ENCODE results near the gene ICE2.
"Not testable (repeated sequence)": the region's sequence is repeated elsewhere in the genome, so short reads cannot be mapped to it uniquely, and the experiment has no call there.

ICE2 gene

DNA sequence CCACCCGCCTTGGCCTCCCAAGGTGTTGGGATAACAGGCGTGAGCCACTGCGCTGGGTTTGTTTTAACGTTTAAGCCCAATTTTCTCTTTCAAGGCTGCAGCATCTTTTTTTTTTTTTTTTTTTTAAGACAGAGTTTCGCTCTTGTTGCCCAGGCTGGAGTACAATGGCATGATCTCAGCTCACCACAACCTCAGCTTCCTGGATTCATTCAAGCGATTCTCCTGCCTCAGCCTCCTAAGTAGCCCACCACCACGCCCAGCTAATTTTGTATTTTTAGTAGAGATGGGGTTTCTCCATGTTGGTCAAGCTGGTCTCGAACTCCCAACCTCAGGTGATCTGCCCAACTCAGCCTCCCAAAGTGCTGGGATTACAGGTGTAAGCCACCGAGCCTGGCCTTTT is 68.6 kb downstream of the ICE2 start:
- not testable (repeated sequence) for DNase-seq (ENCODE audit: low read depth in 2 of 2)

DNA sequence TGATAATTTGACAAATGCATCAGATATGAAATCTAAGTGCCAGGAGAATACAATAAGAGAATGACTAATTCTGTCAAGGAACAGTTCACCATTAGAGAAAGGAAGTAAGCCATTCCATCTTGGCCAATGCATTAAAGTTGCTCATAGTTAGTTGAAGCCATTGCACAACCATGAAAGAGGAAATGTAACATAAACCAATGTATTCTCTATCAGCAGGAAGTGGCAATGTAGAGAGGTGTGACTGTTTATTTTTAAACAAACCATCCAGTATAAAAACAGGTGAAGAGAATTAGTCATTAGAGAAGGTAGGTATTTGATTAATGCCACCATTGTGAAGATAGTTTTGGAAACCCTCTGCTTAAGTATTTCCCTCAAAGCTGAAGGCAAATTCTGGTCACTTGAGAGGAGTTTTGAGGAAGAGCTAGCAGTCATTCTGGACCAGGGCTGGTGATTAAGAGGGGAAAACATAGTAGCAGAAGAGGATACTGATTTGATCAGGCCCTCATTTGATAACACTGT is 70.4 kb downstream of the ICE2 start:
- no peak for DNase-seq (ENCODE audit: low read depth in 2 of 2)

DNA sequence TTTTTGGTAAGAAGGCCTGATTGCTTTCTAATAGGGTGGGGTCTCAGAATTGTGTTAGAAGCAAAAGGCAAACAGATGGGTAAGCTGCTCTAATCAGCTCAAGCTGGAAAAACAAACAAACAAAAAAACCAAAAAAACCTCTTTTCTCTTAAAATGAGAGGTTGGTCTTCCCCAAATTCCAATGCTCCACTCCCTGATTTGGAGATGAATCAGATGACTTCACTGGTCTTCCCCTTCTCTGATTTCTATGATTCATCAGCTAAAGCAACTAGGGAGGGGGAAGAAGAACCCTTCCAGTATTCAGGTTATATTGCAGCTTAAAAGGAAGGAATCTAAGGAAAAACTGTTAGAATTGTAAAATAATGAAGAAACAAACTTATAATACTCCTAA is 71.5 kb downstream of the ICE2 start:
- no peak for DNase-seq (ENCODE audit: low read depth in 2 of 2)

DNA sequence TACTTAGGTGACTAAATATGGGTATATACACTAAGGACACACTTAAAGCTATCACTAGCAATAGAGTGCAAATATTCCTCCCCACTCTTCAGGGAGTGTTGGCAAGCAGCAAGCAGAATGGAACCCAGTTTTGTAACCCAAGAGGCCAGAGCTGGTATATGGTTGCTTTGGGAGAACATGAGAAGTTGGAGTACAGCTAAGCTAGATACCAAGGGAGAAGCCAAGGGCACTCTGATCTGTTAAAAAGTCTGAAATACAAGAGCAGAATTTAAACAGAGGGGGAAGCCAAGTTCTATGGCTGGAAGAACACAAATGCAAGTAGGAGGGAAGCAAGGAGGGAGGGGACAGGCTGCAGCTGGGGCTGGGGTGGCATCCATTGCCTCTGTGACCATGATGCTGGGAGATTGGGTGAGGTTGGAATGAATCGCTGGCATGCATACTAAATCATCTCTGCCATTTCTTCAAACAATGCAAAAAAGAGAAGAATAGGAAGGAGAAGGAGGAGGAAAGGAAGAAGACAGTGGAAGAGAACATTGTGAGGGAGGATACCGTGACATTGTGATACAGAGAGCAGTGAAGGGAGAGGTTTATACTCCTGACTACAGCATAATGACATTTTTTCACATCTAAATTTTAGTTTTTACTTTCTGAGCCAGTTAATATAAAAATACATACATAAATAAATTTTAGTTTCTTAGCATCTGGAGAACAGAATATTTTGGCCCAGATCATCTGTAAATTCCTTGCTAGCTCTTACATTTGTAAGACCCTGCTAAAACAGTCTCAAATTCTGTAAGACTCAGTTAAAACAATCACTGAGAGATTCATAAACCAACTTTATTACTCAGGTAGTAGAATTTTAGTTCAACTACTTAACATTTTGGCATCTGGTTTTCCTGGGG is 72.2 kb downstream of the ICE2 start:
- DNase-seq (ENCODE audit: low read depth in 2 of 2): no peak

DNA sequence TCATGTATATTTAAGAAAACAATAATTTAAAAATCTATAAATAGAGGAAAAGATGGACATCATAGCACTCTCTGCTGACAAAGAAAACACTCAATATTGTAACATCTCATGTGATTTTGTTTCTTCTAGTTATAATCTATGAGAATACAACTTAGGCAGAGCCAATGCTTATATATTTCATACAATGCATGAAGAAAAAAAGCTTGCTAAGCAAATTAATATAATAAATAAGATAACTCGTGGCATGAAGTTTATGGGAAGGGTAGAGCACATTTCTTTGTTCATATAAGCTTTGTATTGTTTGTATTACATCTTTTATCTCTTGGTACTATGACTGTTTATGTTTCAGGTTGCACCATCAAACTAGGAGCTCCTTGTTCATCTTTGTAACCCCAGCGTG is 73.5 kb downstream of the ICE2 start:
- no peak for DNase-seq (ENCODE audit: low read depth in 2 of 2)

DNA sequence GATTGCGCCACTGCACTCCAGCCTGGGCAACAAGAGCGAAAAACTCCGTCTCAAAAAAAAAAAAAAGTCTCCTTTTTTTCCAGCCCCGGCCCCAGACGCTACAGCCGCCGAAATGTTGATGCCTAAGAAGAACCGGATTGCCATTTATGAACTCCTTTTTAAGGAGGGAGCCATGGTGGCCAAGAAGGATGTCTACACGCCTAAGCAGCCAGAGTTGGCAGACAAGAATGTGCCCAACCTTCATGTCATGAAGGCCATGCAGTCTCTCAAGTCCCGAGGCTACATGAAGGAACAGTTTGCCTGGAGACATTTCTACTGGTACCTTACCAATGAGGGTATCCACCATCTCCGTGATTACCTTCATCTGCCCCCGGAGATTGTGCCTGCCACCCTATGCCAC is 74.6 kb downstream of the ICE2 start:
- not testable (repeated sequence) for DNase-seq (ENCODE audit: low read depth in 2 of 2)

DNA sequence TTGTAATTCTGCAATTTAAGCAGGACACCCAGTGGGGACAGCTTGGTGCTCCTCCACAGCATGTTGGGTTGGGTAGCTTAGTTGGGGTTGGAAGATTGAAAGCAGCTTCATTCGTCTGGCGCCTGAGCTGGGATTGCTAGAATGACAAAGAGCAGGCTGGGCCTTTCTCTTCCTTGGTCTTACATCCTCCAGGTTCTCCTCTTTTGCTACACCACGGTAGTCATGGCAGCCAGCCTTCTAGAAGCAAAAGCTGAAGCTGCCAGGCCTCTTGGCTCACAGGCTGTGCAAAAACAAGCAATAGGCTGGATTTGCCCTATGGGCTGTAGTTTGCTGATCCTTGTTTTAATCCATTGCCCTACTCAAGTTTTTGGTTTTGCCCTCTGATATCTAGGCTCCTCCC is 78.0 kb downstream of the ICE2 start:
- DNase-seq (ENCODE audit: low read depth in 2 of 2): no peak

DNA sequence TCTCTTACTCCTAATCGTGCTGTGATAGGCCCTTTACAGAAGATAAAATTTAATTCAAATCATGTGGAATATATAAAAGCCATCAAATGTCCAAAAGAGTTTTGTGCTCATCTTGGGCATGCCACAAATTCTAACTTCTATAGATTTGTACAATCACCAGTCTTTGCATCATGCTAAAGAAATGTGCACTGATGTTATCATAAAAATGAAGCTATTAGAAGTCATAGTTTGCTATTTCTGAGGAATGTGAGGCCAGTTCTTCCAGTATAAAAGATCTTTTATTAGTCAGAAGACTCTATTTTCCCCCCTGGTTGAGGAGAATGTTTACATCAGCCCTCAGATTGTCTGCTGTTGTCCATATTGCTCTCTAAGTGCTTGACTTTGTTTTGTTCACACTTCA is 79.0 kb downstream of the ICE2 start:
- DNase-seq (ENCODE audit: low read depth in 2 of 2): no peak

DNA sequence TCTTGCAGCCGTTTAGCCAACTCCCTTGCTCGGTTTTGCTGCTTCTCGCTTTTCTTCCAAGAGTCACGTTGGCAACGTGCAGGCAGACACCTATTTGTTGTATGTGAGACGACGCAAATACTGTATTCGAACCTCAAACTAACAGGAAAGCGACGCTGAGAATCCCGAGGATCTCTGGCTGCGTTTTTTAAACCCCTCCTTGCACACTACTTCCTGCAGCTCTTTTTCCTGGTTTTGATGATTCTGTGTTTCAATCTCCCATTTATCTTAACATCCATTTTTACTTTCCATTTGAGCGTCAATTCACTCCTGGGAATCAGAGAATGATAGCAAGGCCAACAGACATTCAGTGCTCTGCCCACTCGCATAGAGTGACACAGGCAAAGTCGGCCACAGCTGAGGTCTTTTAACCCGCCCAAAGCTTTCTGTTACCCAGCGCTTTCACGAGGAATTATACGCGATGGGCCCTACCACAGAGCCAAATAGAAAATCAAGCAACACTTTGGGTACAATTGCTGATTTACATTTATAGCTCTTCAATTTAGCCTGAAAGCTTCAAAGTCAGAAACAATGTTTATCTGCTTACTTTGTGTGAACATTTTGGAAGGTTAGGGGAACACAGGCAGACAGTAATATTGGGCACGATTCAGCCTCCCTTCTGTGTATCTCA is 79.6 kb downstream of the ICE2 start:
- DNase-seq (ENCODE audit: low read depth in 2 of 2): no peak

DNA sequence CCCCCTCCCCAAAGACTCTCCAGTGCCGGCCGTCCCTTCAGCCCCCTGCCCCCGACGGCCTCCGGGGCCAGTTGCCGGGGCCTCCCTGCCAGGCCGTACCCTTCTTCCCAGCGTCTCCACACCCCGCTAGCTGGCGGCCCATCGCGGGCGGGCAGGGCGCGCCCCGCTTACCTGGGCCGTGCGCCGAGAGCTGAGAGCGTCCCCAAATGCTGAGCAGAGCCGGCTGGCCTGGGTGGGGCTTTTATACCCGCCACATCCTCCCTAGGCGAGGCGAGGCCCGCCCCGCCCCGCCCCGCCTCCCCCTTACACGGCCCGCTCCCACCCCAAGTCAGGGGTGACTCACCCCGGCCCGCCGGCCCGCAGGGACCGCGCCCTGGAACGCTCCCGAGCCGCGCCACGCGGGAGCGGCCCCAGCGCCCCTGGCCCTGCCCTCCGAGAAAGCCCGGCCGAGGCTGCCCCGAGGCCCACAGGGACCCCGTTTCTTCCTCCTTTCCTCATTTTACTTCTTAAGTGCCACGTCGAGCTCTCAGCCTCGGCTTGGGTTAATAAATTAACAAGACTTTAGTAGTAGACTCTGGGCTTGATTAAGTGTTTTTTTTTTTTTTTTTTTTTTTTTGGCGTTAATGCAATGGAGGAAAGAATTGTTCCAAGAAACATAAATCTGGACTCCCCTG is 81.0 kb downstream of the ICE2 start, which contains the start of gene ANXA2:
TSS of gene ANXA2 (minus strand) at position 215 of the 674 bp plus-strand sequence. CDS start 11,911 bp downstream, outside the sequence.
- DNase-seq (ENCODE audit: low read depth in 2 of 2): peak; percentile 73 to 76

DNA sequence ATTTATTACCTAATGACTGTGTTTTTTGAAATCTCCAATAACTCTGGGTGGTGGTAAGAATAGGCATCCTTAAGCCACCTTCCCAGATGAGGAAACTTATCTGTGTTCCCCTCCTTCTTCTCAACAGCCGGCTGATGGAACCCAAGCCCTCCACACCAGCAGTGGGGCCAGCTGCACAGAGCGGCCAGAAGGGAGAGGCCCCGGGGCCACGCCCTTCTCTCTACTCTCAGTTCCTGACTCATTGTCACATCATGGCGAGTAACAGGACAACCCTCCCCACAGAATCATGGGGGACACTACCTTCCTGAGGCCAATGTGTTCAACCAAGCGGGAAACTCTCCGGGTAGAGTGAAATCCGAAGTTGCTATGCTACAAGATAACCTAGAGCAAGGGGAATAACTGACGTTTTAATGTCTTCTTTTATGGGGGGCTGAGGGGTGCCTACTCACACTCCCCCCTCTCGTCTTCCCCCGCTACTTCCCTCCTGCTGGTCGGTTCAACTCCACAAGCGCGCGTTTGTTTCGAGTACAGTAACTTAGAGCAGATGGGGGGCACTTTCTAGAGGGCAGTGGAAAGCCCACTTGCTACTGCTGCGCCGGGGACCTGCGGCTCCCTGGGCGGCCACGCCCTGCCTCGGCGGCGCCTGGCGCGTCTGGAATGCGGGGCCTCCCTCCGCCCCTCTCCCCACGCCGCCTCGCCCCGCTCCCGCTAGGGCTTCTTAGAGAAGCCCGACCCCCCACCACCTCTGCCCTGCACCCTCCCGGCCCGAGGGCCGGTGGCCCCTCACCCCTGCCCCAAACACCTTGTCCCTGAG is 81.8 kb downstream of the ICE2 start:
- DNase-seq (ENCODE audit: low read depth in 2 of 2): peak; percentile 14 to 25

DNA sequence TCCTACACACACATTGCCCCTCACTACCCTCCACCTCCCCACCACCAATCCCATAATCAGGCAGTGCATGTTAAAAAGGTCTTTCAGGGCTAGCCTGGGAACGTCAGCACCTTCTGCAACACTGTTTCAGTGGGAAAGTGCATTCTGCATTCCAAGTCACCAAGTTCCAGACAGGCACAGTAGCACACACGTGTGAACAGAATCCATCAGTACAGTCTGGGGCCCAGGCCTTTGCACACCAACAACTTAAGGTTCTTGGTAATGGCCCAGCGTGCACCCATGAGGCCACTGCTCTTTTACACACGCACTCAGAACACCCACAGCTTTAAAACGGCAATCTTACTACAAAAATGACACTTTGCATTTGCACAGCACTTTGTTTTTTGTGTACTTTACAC is 82.4 kb downstream of the ICE2 start:
- no peak for DNase-seq (ENCODE audit: low read depth in 2 of 2)

DNA sequence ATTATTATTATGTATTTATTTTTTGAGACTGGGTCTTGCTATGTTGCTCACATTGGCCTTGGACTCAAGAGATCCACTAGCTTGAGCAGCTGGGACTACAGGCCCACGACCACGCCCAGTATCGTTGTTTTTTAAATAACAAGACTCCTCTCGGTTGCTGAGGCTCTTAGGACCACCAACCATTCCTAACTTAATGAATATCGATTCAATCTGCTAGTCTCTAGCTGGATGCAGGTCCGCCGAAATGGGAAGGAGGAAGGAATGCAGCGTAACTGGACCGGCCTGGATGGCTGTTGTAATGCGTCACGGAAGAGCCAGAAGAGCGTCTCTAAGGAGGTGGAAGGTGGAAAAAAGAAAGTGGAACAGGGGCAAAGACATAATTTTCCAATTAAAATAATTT is 82.8 kb downstream of the ICE2 start:
- DNase-seq (ENCODE audit: low read depth in 2 of 2): no peak

DNA sequence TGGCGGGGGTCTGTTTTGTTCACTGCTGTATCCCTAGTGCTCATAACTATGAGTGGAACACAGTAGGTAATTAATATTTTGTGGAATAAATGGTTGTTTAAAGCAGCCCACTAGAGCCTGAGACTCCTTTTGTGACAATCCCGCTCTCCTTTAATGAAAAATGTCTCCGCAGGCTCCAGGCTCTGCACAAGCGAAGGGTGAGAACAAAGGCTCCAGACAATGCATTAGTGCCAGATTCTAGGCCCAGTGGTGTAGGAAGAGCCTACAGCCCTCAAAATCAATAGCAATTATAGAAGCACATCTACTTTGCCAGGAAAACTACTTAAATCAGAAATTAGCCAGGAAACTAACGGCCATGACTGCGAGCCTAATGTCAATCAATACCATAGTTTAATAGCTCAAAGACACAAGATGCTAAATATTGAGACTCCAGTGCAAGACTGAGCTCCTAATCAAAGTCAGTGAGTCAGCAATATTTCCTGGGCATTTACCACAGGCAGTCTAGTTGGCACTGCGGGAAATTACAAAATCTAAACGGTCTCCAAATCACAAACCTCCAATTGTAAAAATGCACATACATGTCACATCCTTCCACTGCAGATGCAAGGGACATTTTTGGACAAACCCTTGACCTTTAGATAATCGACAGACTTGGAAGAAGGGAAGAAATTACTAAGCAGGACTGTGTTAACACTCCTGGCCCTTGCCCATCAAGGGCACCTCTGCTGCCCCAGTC is 83.5 kb downstream of the ICE2 start:
- no peak for DNase-seq (ENCODE audit: low read depth in 2 of 2)

DNA sequence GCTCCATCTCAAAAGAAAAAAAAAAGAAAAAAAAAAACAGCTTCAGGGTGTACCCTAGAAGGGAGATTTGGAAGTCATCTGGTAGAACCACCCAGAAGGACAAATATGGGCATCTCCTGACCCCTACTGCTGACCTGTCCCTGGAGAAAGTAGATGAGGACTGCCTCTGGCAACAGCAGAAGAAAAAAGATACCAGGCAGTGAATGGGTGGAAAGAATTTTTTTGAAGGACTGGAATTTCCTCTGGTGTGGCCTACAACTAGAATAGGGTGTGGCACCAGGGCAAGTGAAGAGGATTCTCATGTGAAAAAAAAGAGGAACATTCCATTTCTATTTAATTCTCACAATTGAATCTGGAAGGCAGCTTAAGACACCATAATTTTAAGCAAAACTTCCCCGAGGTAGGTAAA is 84.2 kb downstream of the ICE2 start:
- no peak for DNase-seq (ENCODE audit: low read depth in 2 of 2)

DNA sequence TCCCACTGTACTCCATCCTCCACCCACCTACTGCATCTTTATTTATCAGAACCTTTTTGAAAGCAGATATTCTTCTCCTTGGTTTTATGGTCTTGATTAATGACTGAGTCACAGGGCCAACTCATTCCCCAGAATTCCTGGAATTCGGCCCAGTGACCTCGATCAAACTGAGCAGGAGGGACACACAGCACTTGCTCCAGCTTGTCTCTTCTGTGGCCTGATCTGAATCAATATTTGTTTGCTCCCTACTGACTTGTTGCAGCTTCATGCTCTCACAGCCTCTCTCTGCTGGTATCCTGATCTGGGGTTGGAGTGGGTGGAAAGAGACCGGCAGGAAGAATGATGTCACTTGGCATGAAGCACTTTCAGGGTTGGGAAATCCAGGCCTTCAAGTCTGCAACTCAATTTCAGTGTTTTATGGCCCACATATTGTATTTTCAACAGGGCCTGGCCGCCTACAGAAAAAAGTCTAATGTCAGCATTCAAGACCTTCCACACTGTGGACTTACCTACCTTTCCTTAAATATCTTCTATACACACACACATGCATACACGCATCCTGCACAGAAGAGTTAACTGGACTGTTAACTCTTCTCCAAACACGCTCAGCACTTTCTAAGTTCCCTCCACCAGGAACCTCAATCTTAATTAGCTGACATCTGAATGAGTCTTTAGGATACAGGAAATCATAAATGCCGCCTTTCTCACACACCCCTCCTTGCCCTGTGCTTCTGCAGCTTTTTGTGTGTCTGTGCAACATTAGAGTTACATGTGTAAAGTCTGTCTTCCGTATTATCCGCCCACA is 85.8 kb downstream of the ICE2 start:
- no peak for DNase-seq (ENCODE audit: low read depth in 2 of 2)

DNA sequence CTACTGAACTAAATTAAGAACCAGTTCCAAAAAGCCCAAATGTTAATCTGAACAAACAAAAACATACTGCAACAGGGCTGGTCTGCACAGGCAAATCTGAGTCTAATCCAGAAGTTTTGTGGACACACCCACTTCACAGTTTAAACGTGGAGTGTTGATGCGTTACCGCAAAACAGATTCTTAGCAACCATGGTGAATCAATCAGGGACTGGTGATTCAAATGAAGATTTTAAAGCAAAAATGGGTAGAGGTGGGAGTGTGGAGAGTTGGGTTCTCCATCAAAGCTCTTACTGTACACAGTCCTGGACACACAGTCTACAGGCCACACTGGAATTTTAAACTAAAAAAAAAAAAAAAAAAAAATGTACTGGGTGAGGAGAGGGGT is 86.3 kb downstream of the ICE2 start:
- no peak for DNase-seq (ENCODE audit: low read depth in 2 of 2)

DNA sequence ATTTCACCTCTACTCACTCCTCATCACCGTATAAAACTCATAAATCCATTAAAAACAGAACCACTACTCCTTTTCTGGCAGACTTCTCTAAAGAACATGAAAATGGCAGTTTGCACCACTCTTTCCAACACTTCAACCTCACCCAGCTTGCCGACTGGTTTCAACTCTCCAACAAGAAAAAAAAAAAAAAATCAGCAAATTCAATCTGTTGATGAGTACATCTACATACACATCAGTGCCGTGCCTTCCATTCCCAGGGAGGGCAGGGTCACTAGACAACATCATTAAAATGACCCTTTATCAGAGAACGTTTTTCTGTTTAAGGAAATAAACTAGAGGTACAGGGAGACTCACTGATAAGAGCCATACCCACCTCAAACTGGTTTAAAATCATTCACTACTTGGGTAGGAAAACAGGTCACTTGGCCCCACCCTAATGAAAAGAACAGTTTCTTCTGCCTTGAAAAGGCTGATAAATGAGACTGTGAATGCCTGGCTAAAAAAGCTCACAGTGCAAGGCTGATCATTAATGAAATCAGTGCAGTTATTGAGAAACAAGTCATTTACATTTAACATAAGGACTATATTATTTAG is 87.1 kb downstream of the ICE2 start:
- no peak for DNase-seq (ENCODE audit: low read depth in 2 of 2)

DNA sequence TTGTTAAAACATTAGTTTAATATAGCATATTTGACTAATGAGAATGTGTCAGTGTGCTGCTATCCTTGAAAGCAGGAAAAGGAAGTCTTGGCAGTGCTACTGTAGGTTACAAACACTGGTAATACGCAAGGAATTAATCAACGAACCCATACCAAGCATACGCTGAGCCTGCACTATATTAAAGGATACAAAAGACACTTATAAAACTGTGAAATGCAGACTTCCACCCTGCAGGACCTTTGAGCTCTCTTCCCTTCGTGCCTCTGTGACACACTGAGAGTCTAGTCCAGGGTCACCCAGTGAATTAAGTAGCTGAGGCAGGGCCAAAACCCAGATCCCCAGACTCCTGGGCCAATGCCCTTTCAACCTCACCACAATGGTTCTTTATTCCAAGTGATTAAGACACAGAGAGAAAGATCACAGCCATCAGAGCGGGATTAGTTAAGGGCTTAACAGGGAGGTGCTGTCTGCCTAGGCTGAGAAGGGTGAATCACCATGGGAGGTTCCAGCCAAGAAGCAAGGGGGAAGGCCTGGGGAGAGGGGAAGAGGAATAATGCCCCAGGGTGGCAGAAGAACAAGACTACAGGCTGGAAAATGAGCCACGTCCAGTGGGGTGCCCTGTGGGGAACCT is 88.0 kb downstream of the ICE2 start:
- no peak for DNase-seq (ENCODE audit: low read depth in 2 of 2)

All from stimulated activated CD4-positive, alpha-beta T cell treated with anti-CD3 and anti-CD28 coated beads, Interleukin-1b, Interleukin-23, amount 100 ng/mL, for 4 hours (primary cell).